Heart left ventricle (tissue), 13 donors: ENCODE results near the gene ZFAND5.

Experiments
- CTCF ChIP-seq, 12 donors: fragments of 200-600 bp; sonication (generic) in 4 of 12; IDR thresholded peaks; one replicate each; pipeline versions ENCODE4 v1.5.0 to v1.8.0; 2018 to 2022; ENCODE audit warnings: antibody characterized with exemption in 12 of 12, mild to moderate bottlenecking in 5 of 12
- POLR2A ChIP-seq, 2 donors: fragments of 450-650 bp; IDR thresholded peaks; one replicate each; pipeline ENCODE4 v1.6.1; 2017; ENCODE audit warnings: antibody characterized with exemption in 2 of 2, mild to moderate bottlenecking in 2 of 2, moderate library complexity in 2 of 2
- donor health status: ischemic (EF 13 %, LVEDD 7.1; RV severe dilation, severe dysfunction).
- donor health status: DM: no; HTN: yes; CAD: no.
- donor health status: DM: no; HTN: no; CAD: no.
- donor health status: ischemic (EF 25% LVEDD 6.9; RV normal size, moderate dysfunction).
- donor health status: ischemic (EF 25% LVEDD 5.7; RV mildly dilated, moderate dysfunction).
- donor health status: ischemic (EF 35%, LVEDD 5.7; RV mildly dilated, moderate dysfunction).
- donor health status: nonischemic (EF 11% LVEDD 7.7; RV severe dilation, severe dysfunction).
- donor health status: DM: yes; HTN: yes; CAD: no.
- donor health status: PGD.
- donor health status: ischemic (EF 29% LVEDD 5.4; RV normal size, mild dysfunction).
- donor health status: nonischemic (EF 23%, LVEDD 6.1; RV moderate dilation, normal function).

DNA sequence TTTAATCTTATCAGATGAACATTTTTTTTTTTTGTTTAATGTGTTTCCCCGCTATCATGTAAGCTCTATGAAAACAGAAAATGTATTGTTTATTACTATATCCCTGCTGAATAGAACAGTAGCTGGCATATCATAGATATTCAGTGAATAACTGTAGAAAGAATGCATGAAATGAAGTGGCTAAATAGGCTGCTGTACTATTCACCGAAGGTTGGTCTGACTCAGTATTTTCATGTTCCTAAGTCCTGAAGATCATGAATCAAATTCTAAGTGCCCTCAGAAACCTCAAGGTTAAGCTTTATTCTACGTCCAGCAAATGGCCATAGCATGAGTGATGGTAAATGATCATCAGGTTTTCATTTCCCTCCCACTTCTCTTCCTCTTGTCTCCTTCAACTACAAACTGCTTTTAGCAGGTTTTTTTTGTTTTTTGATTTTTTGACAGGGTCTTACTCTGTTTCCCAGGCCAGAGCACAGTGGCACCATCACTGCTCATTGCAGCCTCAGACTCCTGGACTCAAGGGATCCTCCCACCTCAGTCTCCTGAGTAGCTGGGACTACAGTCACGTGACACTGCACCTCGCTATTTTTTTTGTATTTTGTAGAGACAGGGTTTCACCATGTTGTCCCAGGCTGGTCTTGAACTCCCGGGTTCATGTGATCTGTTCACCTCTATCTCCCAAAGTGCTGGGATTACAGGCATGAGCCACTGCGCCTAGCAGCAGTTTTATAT, 19.1 kb upstream of the ZFAND5 start:
- TF ChIP-seq CTCF (IDR thresholded peaks at IDR 0.05) = no peak
- TF ChIP-seq POLR2A (IDR thresholded peaks at IDR 0.05) = no peak
